Measurements from ENCODE around the gene EML3.
"Not testable (repeated sequence)": the region's sequence is repeated elsewhere in the genome, so short reads cannot be mapped to it uniquely, and the experiment has no call there.

The EML3 gene

DNA sequence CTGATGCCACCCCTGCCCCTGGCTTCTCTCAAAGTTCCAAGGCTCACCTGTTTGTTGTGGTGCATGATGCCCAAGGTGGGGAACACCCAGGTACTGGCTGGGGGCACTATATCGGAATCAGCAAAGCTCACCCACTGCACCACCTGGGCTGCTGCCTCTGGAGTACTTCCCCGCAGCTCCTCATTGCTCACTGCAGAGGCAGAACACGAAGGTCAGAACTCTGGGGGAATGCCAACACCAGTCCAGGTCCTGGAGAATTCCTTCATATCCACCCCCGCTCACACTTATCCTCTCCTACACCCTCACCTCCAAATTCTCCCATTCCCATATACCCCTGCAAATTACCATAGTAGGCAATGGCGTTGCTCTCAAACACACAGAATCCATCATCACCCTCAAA lies 41.1 kb downstream of the EML3 start:
- H3K36me3 ChIP-seq (ENCODE audit: control insufficient read depth, insufficient read depth, low read length) = peaks cover 79% of the 10 kb centered on the region
- 95 to 97% methylated on average over 3 to 4 of the region's 5 CpGs for WGBS, 2 experiments (ENCODE audit: insufficient coverage in 2 of 2)
- not testable (repeated sequence) for H3K4me3 ChIP-seq (ENCODE audit: extremely low read depth, insufficient read depth, low read length, poor library complexity, severe bottlenecking)

GRCh38 chr11:62570903-62571302 lies 41.7 kb downstream of the EML3 start:
- H3K9me3 ChIP-seq (ENCODE audit: control insufficient read depth, low read length); H3K27ac ChIP-seq (ENCODE audit: low read depth, low read length, severe bottlenecking); H3K4me3 ChIP-seq (ENCODE audit: extremely low read depth, insufficient read depth, low read length, poor library complexity, severe bottlenecking): not testable (repeated sequence)
- Histone ChIP-seq H3K36me3 (ENCODE audit: control insufficient read depth, insufficient read depth, low read length) (peaks cover 79% of the 10 kb centered on the region), H3K4me1 (ENCODE audit: control insufficient read depth, insufficient read depth, low read length, poor library complexity, severe bottlenecking) (peaks cover 29% of the 10 kb centered on the region)
- 86 to 100% methylated on average over 1 to 2 of the region's 5 CpGs for WGBS, 2 experiments (ENCODE audit: insufficient coverage in 2 of 2)

More for the DNA sequence above, 41.1 kb downstream of the EML3 start:
- not testable (repeated sequence) for H3K9me3 ChIP-seq (ENCODE audit: control insufficient read depth, low read length); H3K27ac ChIP-seq (ENCODE audit: low read depth, low read length, severe bottlenecking)
- peaks cover 31% of the 10 kb centered on the region for H3K4me1 ChIP-seq (ENCODE audit: control insufficient read depth, insufficient read depth, low read length, poor library complexity, severe bottlenecking)

DNA sequence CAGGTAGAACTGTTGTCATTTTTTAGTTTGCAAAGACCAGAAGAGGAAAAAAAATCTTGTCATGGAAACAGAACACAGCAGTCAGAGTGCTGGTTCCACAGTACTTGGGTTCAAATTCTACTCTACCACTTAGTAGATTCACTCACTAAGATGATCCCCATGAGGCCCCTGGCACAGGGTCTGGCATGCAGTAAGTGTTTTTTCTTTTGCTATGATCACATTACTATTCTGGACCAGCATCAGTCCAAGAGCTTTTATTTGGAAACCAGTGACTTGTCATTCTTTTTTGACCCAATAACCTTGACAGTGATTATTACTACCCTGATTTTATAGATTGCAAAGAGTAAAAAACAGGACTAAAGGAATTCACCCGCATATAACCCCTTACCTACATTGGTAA lies 43.0 kb downstream of the EML3 start:
- WGBS, 2 experiments (ENCODE audit: insufficient coverage in 2 of 2) = no CpG with 5 or more reads among the region's 1 CpG
- H3K9me3 ChIP-seq (ENCODE audit: control insufficient read depth, low read length) = no peaks in the 10 kb centered on the region
- H3K4me1 ChIP-seq (ENCODE audit: control insufficient read depth, insufficient read depth, low read length, poor library complexity, severe bottlenecking) = peaks cover 22% of the 10 kb centered on the region
- H3K36me3 ChIP-seq (ENCODE audit: control insufficient read depth, insufficient read depth, low read length) = peaks cover 80% of the 10 kb centered on the region
- no peak overlapping the region for H3K4me3 ChIP-seq (ENCODE audit: extremely low read depth, insufficient read depth, low read length, poor library complexity, severe bottlenecking)
- H3K27ac ChIP-seq (ENCODE audit: low read depth, low read length, severe bottlenecking) = no peak overlapping the region

DNA sequence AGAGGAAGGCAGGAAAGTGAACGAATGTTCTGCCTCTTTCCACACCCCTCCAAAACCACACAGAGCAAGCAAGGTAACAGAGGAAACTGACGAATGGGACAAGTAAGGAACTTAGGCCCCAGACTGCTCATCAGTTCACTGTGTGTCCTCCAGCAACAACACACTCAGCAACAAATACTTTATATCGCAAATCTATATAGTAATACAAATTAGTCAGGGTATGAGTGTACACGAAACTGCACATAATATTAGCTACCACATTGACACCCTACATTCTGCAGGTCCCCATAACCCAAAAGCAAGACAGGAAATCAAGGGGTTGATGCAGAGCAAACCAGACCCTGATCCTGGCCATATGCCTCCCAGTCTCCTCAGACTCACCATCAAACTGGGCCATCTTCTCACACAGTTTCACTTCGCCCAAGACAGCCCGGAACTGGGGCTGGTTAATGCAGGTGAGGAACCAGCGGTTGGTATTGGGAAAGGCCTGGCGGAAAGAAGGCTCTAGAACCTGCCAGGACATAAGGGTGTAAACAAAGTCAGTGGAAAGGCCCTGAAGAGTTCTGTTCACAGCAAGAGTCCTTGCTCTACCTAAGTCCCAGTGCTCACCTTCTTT lies 45.4 kb downstream of the EML3 start:
- Histone ChIP-seq H3K27ac (ENCODE audit: low read depth, low read length, severe bottlenecking) (no peak overlapping the region), H3K4me3 (ENCODE audit: extremely low read depth, insufficient read depth, low read length, poor library complexity, severe bottlenecking) (no peak overlapping the region), H3K9me3 (ENCODE audit: control insufficient read depth, low read length) (no peaks in the 10 kb centered on the region), H3K36me3 (ENCODE audit: control insufficient read depth, insufficient read depth, low read length) (peaks cover 95% of the 10 kb centered on the region), H3K4me1 (ENCODE audit: control insufficient read depth, insufficient read depth, low read length, poor library complexity, severe bottlenecking) (peaks cover 23% of the 10 kb centered on the region)
- WGBS, 2 experiments (ENCODE audit: insufficient coverage in 2 of 2) = 86 to 95% methylated on average over 1 to 4 of the region's 8 CpGs

- Histone ChIP-seq H3K9me3 (ENCODE audit: control insufficient read depth, low read length) (no peaks in the 10 kb centered on the region), H3K27ac (ENCODE audit: low read depth, low read length, severe bottlenecking) (no peak overlapping the region), H3K36me3 (ENCODE audit: control insufficient read depth, insufficient read depth, low read length) (peaks cover 95% of the 10 kb centered on the region), H3K4me3 (ENCODE audit: extremely low read depth, insufficient read depth, low read length, poor library complexity, severe bottlenecking) (no peak overlapping the region), H3K4me1 (ENCODE audit: control insufficient read depth, insufficient read depth, low read length, poor library complexity, severe bottlenecking) (peaks cover 18% of the 10 kb centered on the region)
- WGBS, 2 experiments (ENCODE audit: insufficient coverage in 2 of 2) = 97 to 100% methylated on average over 8 of the region's 8 CpGs
Measured at GRCh38 chr11:62566247-62566646, 46.3 kb downstream of the EML3 start.

DNA sequence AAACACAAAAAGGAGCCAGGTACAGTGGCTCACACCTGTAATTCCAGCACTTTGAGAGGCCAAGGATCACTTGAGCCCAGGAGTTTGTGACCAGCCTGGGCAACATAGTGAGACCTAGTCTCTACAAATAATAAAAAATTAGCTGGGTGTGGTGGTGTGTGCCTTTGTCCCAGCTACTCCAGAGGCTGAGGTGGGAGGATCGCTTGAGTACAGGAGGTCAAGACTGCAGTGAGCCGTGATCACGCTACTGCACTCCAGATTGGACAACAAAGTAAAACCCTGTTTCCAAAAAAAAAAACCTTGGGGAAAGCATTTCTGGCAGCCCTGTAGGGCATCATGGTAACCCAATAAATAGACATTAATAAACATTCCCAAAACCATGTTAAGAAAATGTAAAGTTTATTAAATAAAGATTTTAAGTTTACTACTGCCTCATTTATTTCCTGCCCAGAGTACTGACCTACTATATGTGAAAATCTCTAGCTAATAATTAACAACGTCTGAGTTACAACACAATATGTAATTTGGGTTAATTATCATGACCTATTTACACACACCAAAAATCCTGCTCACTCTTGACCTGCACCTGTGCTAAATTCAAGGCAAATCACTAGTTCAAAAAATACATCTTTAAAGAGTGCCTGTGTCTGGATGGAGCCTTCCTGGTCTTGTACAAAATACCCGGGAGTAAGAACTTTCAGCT lies 47.3 kb downstream of the EML3 start:
- Histone ChIP-seq H3K36me3 (ENCODE audit: control insufficient read depth, insufficient read depth, low read length) (peaks cover 88% of the 10 kb centered on the region), H3K9me3 (ENCODE audit: control insufficient read depth, low read length) (no peaks in the 10 kb centered on the region), H3K27ac (ENCODE audit: low read depth, low read length, severe bottlenecking) (no peak overlapping the region), H3K4me1 (ENCODE audit: control insufficient read depth, insufficient read depth, low read length, poor library complexity, severe bottlenecking) (peaks cover 16% of the 10 kb centered on the region), H3K4me3 (ENCODE audit: extremely low read depth, insufficient read depth, low read length, poor library complexity, severe bottlenecking) (no peak overlapping the region)
- WGBS, 2 experiments (ENCODE audit: insufficient coverage in 2 of 2) = 97 to 100% methylated on average over 2 to 5 of the region's 5 CpGs

DNA sequence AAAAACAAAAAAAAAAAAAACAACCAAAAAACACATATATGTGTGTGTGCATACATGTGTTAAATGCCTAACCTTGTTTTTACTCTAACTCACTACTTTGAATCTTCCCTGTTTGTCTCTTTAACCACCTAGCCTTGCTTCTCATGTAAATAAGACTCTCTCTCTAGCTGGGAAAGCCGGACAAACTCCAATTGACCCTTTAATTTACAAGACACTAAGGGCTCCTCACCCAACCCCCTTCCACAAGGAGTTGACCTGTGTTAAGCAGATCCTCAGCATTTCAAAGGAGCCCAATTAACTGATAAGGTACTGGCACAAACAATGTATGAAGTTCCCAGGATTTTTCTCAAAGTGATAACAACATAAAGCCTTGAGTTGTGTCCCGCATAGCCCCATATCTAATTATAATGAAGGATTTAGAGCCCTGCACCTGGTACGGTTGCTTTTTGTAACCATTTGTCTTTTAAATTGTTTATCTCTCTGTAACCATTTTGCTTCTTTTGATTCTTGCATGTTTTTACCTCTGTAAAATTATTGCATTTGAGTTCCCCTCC lies 50.8 kb downstream of the EML3 start:
- WGBS, 2 experiments (ENCODE audit: insufficient coverage in 2 of 2) = 14 to 60% methylated on average over 1 to 2 of the region's 3 CpGs
- not testable (repeated sequence) for H3K4me3 ChIP-seq (ENCODE audit: extremely low read depth, insufficient read depth, low read length, poor library complexity, severe bottlenecking); H3K9me3 ChIP-seq (ENCODE audit: control insufficient read depth, low read length)
- peak overlapping the region; percentile 64 for H3K27ac ChIP-seq (ENCODE audit: low read depth, low read length, severe bottlenecking)
- H3K36me3 ChIP-seq (ENCODE audit: control insufficient read depth, insufficient read depth, low read length) = peaks cover 88% of the 10 kb centered on the region
- H3K4me1 ChIP-seq (ENCODE audit: control insufficient read depth, insufficient read depth, low read length, poor library complexity, severe bottlenecking) = peaks cover 43% of the 10 kb centered on the region

DNA sequence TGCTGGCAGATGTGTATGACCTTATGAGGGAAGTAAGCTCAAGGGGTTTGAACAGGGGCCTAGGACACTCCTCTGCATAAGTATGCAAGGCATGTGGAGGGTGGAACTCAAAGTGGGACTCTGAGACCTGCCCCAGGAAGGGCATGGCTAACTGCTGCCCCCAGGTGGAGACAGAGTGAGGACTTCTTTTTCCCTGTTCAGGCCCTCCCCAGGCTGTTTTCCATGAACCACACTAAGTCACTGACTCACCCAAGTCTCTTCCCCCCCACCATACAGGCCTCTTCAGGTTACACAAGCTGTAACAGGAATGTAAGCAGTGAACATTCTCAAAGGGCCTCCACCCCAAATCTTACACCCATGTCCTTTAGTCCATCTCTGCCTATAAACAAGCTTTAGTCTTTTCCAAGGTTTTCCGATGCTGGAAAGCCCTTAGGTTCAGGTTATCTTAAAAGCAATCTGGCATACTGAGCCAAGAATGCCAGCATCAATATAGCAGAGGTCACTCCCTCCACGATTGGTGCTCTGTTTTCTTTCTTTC lies 51.9 kb downstream of the EML3 start:
- Histone ChIP-seq H3K27ac (ENCODE audit: low read depth, low read length, severe bottlenecking) (peak overlapping the region; percentile 64), H3K4me1 (ENCODE audit: control insufficient read depth, insufficient read depth, low read length, poor library complexity, severe bottlenecking) (peaks cover 53% of the 10 kb centered on the region), H3K9me3 (ENCODE audit: control insufficient read depth, low read length) (no peaks in the 10 kb centered on the region), H3K36me3 (ENCODE audit: control insufficient read depth, insufficient read depth, low read length) (peaks cover 78% of the 10 kb centered on the region), H3K4me3 (ENCODE audit: extremely low read depth, insufficient read depth, low read length, poor library complexity, severe bottlenecking) (no peak overlapping the region)
- WGBS, 2 experiments (ENCODE audit: insufficient coverage in 2 of 2) = 58 to 62% methylated on average over 2 of the region's 2 CpGs

DNA sequence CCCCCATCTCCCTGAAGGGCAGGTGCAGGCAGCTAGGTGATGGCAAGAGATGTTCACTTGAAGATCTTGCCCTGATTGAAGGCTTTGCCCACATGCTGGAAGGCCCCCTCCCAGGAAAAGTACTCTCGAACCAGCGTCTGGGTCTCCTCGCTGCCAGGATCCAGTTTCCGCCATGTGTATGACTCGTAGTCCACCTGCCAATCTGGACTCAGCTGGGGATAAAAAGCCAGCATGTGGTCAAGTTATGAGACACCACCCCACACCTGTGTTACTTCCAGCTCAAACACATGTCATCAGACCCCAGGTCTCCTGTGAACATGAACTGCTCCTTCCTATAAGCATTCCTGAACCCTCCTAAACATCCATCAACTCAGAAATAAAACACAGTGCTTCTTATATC lies 52.9 kb downstream of the EML3 start:
- H3K36me3 ChIP-seq (ENCODE audit: control insufficient read depth, insufficient read depth, low read length) = peaks cover 79% of the 10 kb centered on the region
- H3K27ac ChIP-seq (ENCODE audit: low read depth, low read length, severe bottlenecking) = peak overlapping the region; percentile 39
- not testable (repeated sequence) for H3K9me3 ChIP-seq (ENCODE audit: control insufficient read depth, low read length); H3K4me3 ChIP-seq (ENCODE audit: extremely low read depth, insufficient read depth, low read length, poor library complexity, severe bottlenecking)
- WGBS, 2 experiments (ENCODE audit: insufficient coverage in 2 of 2) = 88 to 95% methylated on average over 5 of the region's 5 CpGs
- H3K4me1 ChIP-seq (ENCODE audit: control insufficient read depth, insufficient read depth, low read length, poor library complexity, severe bottlenecking) = peaks cover 63% of the 10 kb centered on the region

DNA sequence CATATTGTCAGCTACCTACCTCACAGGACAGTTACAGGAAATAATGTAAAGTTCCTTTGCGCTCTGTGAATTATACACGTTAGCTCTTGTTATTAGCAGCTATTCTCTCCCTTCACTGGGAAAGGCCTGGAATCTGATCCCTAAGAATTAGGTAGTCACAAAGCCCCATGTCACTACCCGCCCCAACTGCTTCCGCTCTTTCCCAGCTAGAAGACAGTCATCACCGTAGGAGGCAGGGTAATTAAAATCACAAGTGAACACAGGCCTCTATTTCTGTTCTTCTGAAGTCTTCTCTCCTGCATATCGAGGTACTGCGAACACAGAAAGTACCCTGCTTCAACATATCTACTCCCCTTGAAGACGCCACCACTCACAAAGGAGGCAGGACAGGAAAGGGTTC lies 53.4 kb downstream of the EML3 start:
- 80 to 85% methylated on average over 6 of the region's 8 CpGs for WGBS, 2 experiments (ENCODE audit: insufficient coverage in 2 of 2)
- Histone ChIP-seq H3K4me1 (ENCODE audit: control insufficient read depth, insufficient read depth, low read length, poor library complexity, severe bottlenecking) (peaks cover 67% of the 10 kb centered on the region), H3K36me3 (ENCODE audit: control insufficient read depth, insufficient read depth, low read length) (peaks cover 76% of the 10 kb centered on the region), H3K27ac (ENCODE audit: low read depth, low read length, severe bottlenecking) (peak overlapping the region; percentile 39), H3K9me3 (ENCODE audit: control insufficient read depth, low read length) (no peaks in the 10 kb centered on the region), H3K4me3 (ENCODE audit: extremely low read depth, insufficient read depth, low read length, poor library complexity, severe bottlenecking) (no peak overlapping the region)

DNA sequence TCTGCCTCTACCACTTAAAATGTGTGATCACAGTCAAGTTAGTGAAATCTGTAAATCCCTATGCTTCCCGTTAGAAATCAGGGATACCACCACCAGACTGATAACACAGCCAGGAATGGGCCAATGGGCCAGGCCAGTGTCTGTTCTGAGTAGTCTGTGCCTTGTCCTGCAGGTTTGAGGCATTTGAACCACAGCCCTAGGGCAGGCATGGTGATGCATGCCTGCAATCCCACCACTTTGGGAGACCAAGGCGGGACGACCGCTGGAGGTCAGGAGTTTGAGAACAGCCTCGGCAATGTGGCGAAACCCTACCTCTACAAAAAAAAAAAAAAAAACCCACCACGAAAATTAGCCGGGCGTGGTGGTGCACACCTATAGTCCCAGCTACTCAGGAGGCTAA lies 53.9 kb downstream of the EML3 start:
- Histone ChIP-seq H3K4me3 (ENCODE audit: extremely low read depth, insufficient read depth, low read length, poor library complexity, severe bottlenecking) (no peak overlapping the region), H3K27ac (ENCODE audit: low read depth, low read length, severe bottlenecking) (peak overlapping the region; percentile 39), H3K36me3 (ENCODE audit: control insufficient read depth, insufficient read depth, low read length) (peaks cover 71% of the 10 kb centered on the region), H3K4me1 (ENCODE audit: control insufficient read depth, insufficient read depth, low read length, poor library complexity, severe bottlenecking) (peaks cover 73% of the 10 kb centered on the region), H3K9me3 (ENCODE audit: control insufficient read depth, low read length) (no peaks in the 10 kb centered on the region)
- 75% methylated on average over 1 of the region's 9 CpGs; no CpG with 5 or more reads in 1 of the 2 experiments for WGBS, 2 experiments (ENCODE audit: insufficient coverage in 2 of 2)
